Measurements from ENCODE around the gene RIMBP2. TPM values are rescaled to one million over a fixed set of nuclear protein-coding genes. Genes with fewer than 3 reads are reported as not detected.

Gene RIMBP2
- polyA plus RNA-seq, 1 donor from 2014 or later, result 14.6 TPM

DNA sequence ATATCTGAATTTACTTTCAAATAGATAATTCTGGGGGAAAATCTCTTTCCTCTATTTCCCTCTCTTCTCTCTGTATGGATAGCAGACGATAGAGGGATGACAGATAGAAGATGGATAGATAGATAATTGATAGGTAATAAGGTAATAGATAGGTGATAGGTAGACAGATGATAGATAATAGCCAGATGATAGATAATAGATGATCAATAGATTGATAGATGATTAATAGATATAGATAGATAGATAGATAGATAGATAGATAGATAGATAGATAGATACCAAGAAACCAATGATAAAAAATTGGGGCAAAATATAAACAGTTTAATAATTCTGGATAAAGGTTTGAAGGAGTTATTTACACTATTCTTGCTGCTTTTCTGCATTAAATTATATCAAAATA, 26.6 kb upstream of the RIMBP2 start:
- Histone ChIP-seq H2AFZ (ENCODE audit: low read depth, low read length) (no peak overlapping the region), H3K4me3 (ENCODE audit: low read length) (no peak overlapping the region), H4K20me1 (ENCODE audit: insufficient read depth) (no peaks in the 10 kb centered on the region), H3K9me2 (ENCODE audit: insufficient read depth, low read length) (no peaks in the 10 kb centered on the region), H3K9me3 (ENCODE audit: low read length) (peaks cover 7% of the 10 kb centered on the region), H3K27ac (ENCODE audit: low read length) (no peak overlapping the region), H3K36me3 (ENCODE audit: insufficient read depth, low read length) (no peaks in the 10 kb centered on the region), H3F3A (ENCODE audit: insufficient read depth, low read length, poor library complexity, severe bottlenecking) (no peaks in the 10 kb centered on the region), H3K9ac (ENCODE audit: low read length) (no peak overlapping the region), H3K4me2 (ENCODE audit: low read length) (no peak overlapping the region), H3K79me2 (replicated peaks; ENCODE audit: insufficient read depth, low read length) (no peaks in the 10 kb centered on the region), H3K27me3 (ENCODE audit: insufficient read depth, low read depth, low read length) (no peaks in the 10 kb centered on the region)
- TF ChIP-seq, protein P1, sequence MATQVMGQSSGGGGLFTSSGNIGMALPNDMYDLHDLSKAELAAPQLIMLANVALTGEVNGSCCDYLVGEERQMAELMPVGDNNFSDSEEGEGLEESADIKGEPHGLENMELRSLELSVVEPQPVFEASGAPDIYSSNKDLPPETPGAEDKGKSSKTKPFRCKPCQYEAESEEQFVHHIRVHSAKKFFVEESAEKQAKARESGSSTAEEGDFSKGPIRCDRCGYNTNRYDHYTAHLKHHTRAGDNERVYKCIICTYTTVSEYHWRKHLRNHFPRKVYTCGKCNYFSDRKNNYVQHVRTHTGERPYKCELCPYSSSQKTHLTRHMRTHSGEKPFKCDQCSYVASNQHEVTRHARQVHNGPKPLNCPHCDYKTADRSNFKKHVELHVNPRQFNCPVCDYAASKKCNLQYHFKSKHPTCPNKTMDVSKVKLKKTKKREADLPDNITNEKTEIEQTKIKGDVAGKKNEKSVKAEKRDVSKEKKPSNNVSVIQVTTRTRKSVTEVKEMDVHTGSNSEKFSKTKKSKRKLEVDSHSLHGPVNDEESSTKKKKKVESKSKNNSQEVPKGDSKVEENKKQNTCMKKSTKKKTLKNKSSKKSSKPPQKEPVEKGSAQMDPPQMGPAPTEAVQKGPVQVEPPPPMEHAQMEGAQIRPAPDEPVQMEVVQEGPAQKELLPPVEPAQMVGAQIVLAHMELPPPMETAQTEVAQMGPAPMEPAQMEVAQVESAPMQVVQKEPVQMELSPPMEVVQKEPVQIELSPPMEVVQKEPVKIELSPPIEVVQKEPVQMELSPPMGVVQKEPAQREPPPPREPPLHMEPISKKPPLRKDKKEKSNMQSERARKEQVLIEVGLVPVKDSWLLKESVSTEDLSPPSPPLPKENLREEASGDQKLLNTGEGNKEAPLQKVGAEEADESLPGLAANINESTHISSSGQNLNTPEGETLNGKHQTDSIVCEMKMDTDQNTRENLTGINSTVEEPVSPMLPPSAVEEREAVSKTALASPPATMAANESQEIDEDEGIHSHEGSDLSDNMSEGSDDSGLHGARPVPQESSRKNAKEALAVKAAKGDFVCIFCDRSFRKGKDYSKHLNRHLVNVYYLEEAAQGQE (IDR thresholded peaks at IDR 0.05; ENCODE audit: borderline replicate concordance), result no peak
- TF ChIP-seq SMC3 (conservative IDR thresholded peaks at IDR 0.05; ENCODE audit: poor library complexity), result no peak

DNA sequence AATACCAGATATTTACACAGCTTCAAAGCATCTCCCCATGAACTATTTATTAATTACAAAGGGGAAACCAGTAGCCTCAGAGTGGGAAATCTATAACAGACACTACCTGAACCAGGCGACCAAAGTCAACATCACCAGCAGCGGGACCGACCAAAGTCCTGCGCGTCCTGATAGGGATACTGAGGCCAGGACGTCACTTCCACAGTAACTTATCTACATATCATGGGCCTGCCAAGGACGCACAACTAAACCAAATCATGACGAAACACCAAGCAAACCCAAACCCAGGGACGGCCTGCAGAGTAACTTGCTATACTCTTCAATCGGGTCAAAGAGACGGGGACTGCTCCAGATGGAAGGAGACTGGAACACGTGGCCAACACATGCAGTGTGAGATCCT, 26.0 kb upstream of the RIMBP2 start:
- Histone ChIP-seq H3K4me2 (ENCODE audit: low read length) (no peak overlapping the region), H3K9ac (ENCODE audit: low read length) (no peak overlapping the region), H3K9me3 (ENCODE audit: low read length) (peaks cover 7% of the 10 kb centered on the region), H3K27ac (ENCODE audit: low read length) (no peak overlapping the region), H3F3A (ENCODE audit: insufficient read depth, low read length, poor library complexity, severe bottlenecking) (no peaks in the 10 kb centered on the region), H2AFZ (ENCODE audit: low read depth, low read length) (no peak overlapping the region), H4K20me1 (ENCODE audit: insufficient read depth) (no peaks in the 10 kb centered on the region), H3K9me2 (ENCODE audit: insufficient read depth, low read length) (no peaks in the 10 kb centered on the region), H3K36me3 (ENCODE audit: insufficient read depth, low read length) (no peaks in the 10 kb centered on the region), H3K4me3 (ENCODE audit: low read length) (no peak overlapping the region), H3K27me3 (ENCODE audit: insufficient read depth, low read depth, low read length) (no peaks in the 10 kb centered on the region), H3K79me2 (replicated peaks; ENCODE audit: insufficient read depth, low read length) (no peaks in the 10 kb centered on the region)
- TF ChIP-seq EP300 (conservative IDR thresholded peaks at IDR 0.05; ENCODE audit: poor library complexity, severe bottlenecking) (no peak), SMC3 (conservative IDR thresholded peaks at IDR 0.05; ENCODE audit: poor library complexity) (no peak), EZH2 (IDR thresholded peaks at IDR 0.05; ENCODE audit: borderline replicate concordance, insufficient read depth, low read length, poor library complexity, severe bottlenecking) (no peak), MXI1 (conservative IDR thresholded peaks at IDR 0.05; ENCODE audit: poor library complexity, severe bottlenecking) (no peak), POLR2AphosphoS5 (IDR thresholded peaks at IDR 0.05) (no peak), RAD21 (conservative IDR thresholded peaks at IDR 0.05) (no peak), TAF1 (IDR thresholded peaks at IDR 0.05; ENCODE audit: low read depth) (no peak)
- TF ChIP-seq, protein P1 (IDR thresholded peaks at IDR 0.05; ENCODE audit: borderline replicate concordance), result no peak
- TF ChIP-seq, protein P2, sequence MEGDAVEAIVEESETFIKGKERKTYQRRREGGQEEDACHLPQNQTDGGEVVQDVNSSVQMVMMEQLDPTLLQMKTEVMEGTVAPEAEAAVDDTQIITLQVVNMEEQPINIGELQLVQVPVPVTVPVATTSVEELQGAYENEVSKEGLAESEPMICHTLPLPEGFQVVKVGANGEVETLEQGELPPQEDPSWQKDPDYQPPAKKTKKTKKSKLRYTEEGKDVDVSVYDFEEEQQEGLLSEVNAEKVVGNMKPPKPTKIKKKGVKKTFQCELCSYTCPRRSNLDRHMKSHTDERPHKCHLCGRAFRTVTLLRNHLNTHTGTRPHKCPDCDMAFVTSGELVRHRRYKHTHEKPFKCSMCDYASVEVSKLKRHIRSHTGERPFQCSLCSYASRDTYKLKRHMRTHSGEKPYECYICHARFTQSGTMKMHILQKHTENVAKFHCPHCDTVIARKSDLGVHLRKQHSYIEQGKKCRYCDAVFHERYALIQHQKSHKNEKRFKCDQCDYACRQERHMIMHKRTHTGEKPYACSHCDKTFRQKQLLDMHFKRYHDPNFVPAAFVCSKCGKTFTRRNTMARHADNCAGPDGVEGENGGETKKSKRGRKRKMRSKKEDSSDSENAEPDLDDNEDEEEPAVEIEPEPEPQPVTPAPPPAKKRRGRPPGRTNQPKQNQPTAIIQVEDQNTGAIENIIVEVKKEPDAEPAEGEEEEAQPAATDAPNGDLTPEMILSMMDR (IDR thresholded peaks at IDR 0.05; ENCODE audit: poor library complexity, severe bottlenecking), result no peak

Data from neural cell (in vitro differentiated cells).